ENCODE data around the gene CD109. TPM values are rescaled to one million over a fixed set of nuclear protein-coding genes. Genes with fewer than 3 reads are reported as not detected.
A peak's percentile ranks its signal among the peaks of the same experiment; 100 is the strongest.

The CD109 gene
- total and polyA plus RNA-seq, 8 donors, result 0.23 to 2.6 (median 0.52) TPM

- no peaks in the 10 kb centered on the region for H3K36me3 ChIP-seq
- H3K27me3 ChIP-seq, result peaks cover 0 to 2% (median 0%) of the 10 kb centered on the region in 4 donors
- H3K9me3 ChIP-seq, result no peaks in the 10 kb centered on the region
- no peak overlapping the region for H3K4me3 ChIP-seq
- ATAC-seq (no peak), DNase-seq (no peak), FAIRE-seq (no peak)
- no peaks in the 10 kb centered on the region for H3K4me1 ChIP-seq
- H3K27ac ChIP-seq, result no peak overlapping the region
- 75 to 87% methylated on average over 2 of the region's 2 CpGs for WGBS, 2 donors
- intact Hi-C loops (cut with DNase I), result no loop called here
- TF ChIP-seq CTCF (IDR thresholded peaks at IDR 0.05), result no peak
Observed at GRCh38 chr6:73664701-73665100, 31.3 kb upstream of the CD109 start.

GRCh38 chr6:73665686-73666319, 30.2 kb upstream of the CD109 start:
- 36 to 37% methylated on average over 3 of the region's 3 CpGs for WGBS, 2 donors

GRCh38 chr6:73666393-73666792, 29.6 kb upstream of the CD109 start:
- H3K4me1 ChIP-seq, result no peaks in the 10 kb centered on the region
- TF ChIP-seq CTCF (IDR thresholded peaks at IDR 0.05), result no peak
- no peak for FAIRE-seq
- peaks cover 0 to 4% (median 0%) of the 10 kb centered on the region in 4 donors for H3K27me3 ChIP-seq
- no peaks in the 10 kb centered on the region for H3K9me3 ChIP-seq
- WGBS, 2 donors, result 46 to 62% methylated on average over 2 of the region's 2 CpGs
- H3K4me3 ChIP-seq, result no peak overlapping the region
- intact Hi-C loops (cut with DNase I), result no loop called here
- no peak overlapping the region for H3K27ac ChIP-seq
- H3K36me3 ChIP-seq, result no peaks in the 10 kb centered on the region
- no peak for DNase-seq
- no peak for ATAC-seq

More at GRCh38 chr6:73665686-73666319, 30.2 kb upstream of the CD109 start:
- H3K4me3 ChIP-seq, result no peak overlapping the region
- no peaks in the 10 kb centered on the region for H3K4me1 ChIP-seq
- FAIRE-seq, result peak; percentile 54
- H3K36me3 ChIP-seq, result no peaks in the 10 kb centered on the region
- no peak overlapping the region for H3K27ac ChIP-seq
- no peaks in the 10 kb centered on the region for H3K9me3 ChIP-seq
- ATAC-seq, result peak in 1 of 4 donors; percentile 62
- DNase-seq, result no peak
- H3K27me3 ChIP-seq, result peaks cover 0 to 4% (median 0%) of the 10 kb centered on the region in 4 donors
- TF ChIP-seq CTCF (IDR thresholded peaks at IDR 0.05), result no peak
- intact Hi-C loops (cut with DNase I), result no loop called here

GRCh38 chr6:73667798-73668197, 28.2 kb upstream of the CD109 start:
- Histone ChIP-seq H3K27ac (no peak overlapping the region), H3K9me3 (no peaks in the 10 kb centered on the region), H3K4me3 (no peak overlapping the region), H3K27me3 (peaks cover 0 to 4% (median 0%) of the 10 kb centered on the region in 4 donors), H3K4me1 (no peaks in the 10 kb centered on the region), H3K36me3 (no peaks in the 10 kb centered on the region)
- no peak for DNase-seq
- WGBS, 2 donors, result 50 to 71% methylated on average over 1 of the region's 1 CpG
- intact Hi-C loops (cut with DNase I), result no loop called here
- no peak for TF ChIP-seq CTCF (IDR thresholded peaks at IDR 0.05)
- no peak for ATAC-seq
- no peak for FAIRE-seq

GRCh38 chr6:73669005-73669404, 27.0 kb upstream of the CD109 start:
- no peak for FAIRE-seq
- intact Hi-C loops (cut with DNase I), result no loop called here
- WGBS, 2 donors, result 95 to 100% methylated on average over 1 of the region's 1 CpG

More at GRCh38 chr6:73669005-73669404, 27.0 kb upstream of the CD109 start:
- Histone ChIP-seq H3K27ac (no peak overlapping the region), H3K27me3 (peaks cover 0 to 4% (median 0%) of the 10 kb centered on the region in 4 donors), H3K9me3 (no peaks in the 10 kb centered on the region), H3K4me3 (no peak overlapping the region), H3K36me3 (no peaks in the 10 kb centered on the region), H3K4me1 (no peaks in the 10 kb centered on the region)
- TF ChIP-seq CTCF (IDR thresholded peaks at IDR 0.05), result no peak
- DNase-seq (no peak), ATAC-seq (no peak)

All from pancreas (tissue), 10 donors.